K562 (cell line): ENCODE data around the gene TMC8. TPM values are rescaled to one million over a fixed set of nuclear protein-coding genes. Genes with fewer than 3 reads are reported as not detected.

ENCODE experiments used
- ATAC-seq: fragments of 200-7000 bp; cut with Tn5 transposase; 3 replicates; pipeline ENCODE4 v1.9.1; 2020; ENCODE audit warnings: moderate library complexity
- BruUV-seq: library from RNA; stranded (reverse); fragments of 400-500 nt; replicated peaks from 2 replicates; lab custom pipeline; 2021; lab: Mats Ljungman, UMichigan
- CTCF ChIA-PET: fragments of 300-600 bp; formaldehyde crosslinking; extraction: SDS; loops from one replicate; lab custom pipeline; 2021; ENCODE audit warnings: low intra/inter-chr PET ratio; lab: Yijun Ruan, JAX
- POLR2A ChIA-PET: fragments of 300-600, 350-650 bp; sonication (Branson Sonifier 250); formaldehyde crosslinking; extraction: SDS; loops from one replicate; lab custom pipeline; 2021; ENCODE audit warnings: antibody characterized with exemption, inconsistent platforms; lab: Yijun Ruan, JAX
- DNase-seq, 4 experiments: peaks; one replicate each; pipeline versions ENCODE4 v3.0.0 to v3.0.0-alpha.2; 2011 to 2018; ENCODE audit warnings: low spot score in 3 of 4, mixed read lengths in 3 of 4; ENCODE audit errors: extremely low read depth in 1 of 4
- FAIRE-seq: peaks from 2 replicates; lab custom pipeline; 2011; peaks lifted over from hg19 to GRCh38; lab: Jason Lieb, UNC
- H2AFZ ChIP-seq: 2 replicates; pipeline ENCODE4 v1.6.0; 2011; ENCODE audit warnings: low read depth, low read length, control low read depth, inconsistent platforms
- H3K27ac ChIP-seq: fragments of 200-600 bp; 3 replicates; pipeline ENCODE4 v1.8.0; 2011; ENCODE audit warnings: low read depth, mild to moderate bottlenecking, control low read depth, inconsistent platforms, low read length, moderate library complexity, mixed read lengths; ENCODE audit errors: extremely low read depth
- H3K27me3 ChIP-seq, 2 experiments: fragments of 300-600 bp in 1 of 2; 2 replicates in 1 of 2; 3 replicates in 1 of 2; pipeline versions ENCODE4 v1.6.0 to v1.8.0; 2011; ENCODE audit warnings: inconsistent platforms in 2 of 2, low read length in 2 of 2, mild to moderate bottlenecking in 1 of 2, mixed read lengths in 1 of 2, moderate library complexity in 1 of 2; ENCODE audit not compliant: control insufficient read depth in 2 of 2, insufficient read depth in 2 of 2
- H3K36me3 ChIP-seq: fragments of 300-600 bp; 3 replicates; pipeline ENCODE4 v1.8.0; 2011; ENCODE audit warnings: mild to moderate bottlenecking, low read length, inconsistent platforms; ENCODE audit not compliant: control insufficient read depth, insufficient read depth
- H3K4me1 ChIP-seq, 2 experiments: fragments of 200-600 bp in 1 of 2; replicated peaks in 1 of 2; 2 replicates in 1 of 2; 3 replicates in 1 of 2; pipeline versions ENCODE4 v1.5.1 to v1.8.0; 2011; ENCODE audit warnings: inconsistent platforms in 2 of 2, low read length in 2 of 2, mild to moderate bottlenecking in 1 of 2, mixed read lengths in 1 of 2, moderate library complexity in 1 of 2; ENCODE audit not compliant: control insufficient read depth in 2 of 2, insufficient read depth in 2 of 2
- H3K4me2 ChIP-seq: 2 replicates; pipeline ENCODE4 v1.6.1; 2011; ENCODE audit warnings: low read length, control low read depth, inconsistent platforms, mixed read lengths; ENCODE audit not compliant: insufficient read depth
- H3K4me3 ChIP-seq: fragments of 200-600 bp; sonication (generic), shearing (Covaris generic); 2 replicates; pipeline ENCODE4 v1.5.1; 2016; ENCODE audit warnings: control low read depth, inconsistent platforms
- H3K79me2 ChIP-seq: fragments of 200-600 bp; 3 replicates; pipeline ENCODE4 v1.8.0; 2011; ENCODE audit warnings: low read length, inconsistent platforms; ENCODE audit not compliant: control insufficient read depth, insufficient read depth
- H3K9ac ChIP-seq, 2 experiments: 2 replicates each; pipeline versions ENCODE4 v1.6.0 to v1.6.1; 2011; ENCODE audit warnings: low read depth in 2 of 2, low read length in 2 of 2, control low read depth in 1 of 2, inconsistent platforms in 1 of 2, mild to moderate bottlenecking in 1 of 2, mixed read lengths in 1 of 2; ENCODE audit not compliant: insufficient read depth in 1 of 2
- H3K9me1 ChIP-seq: one replicate; pipeline ENCODE4 v1.6.0; 2011; ENCODE audit warnings: inconsistent platforms, mild to moderate bottlenecking, low read length, moderate library complexity; ENCODE audit not compliant: control insufficient read depth, insufficient read depth
- H3K9me3 ChIP-seq: replicated peaks from 2 replicates; pipeline ENCODE4 v1.5.1; 2011; ENCODE audit warnings: low read depth, low read length, inconsistent platforms; ENCODE audit not compliant: control insufficient read depth, insufficient read depth
- H4K20me1 ChIP-seq: replicated peaks from 2 replicates; pipeline ENCODE4 v1.6.1; 2011; ENCODE audit warnings: low read length, inconsistent platforms, mixed read lengths; ENCODE audit not compliant: control insufficient read depth, insufficient read depth
- GTF2E2 ChIP-seq: fragments of 200-800 bp; sonication (Bioruptor generic); IDR thresholded peaks from 2 replicates; pipeline ENCODE4 v1.6.1; 2016; ENCODE audit warnings: missing genetic modification characterization, missing compliant biosample characterization
- HNRNPK ChIP-seq: fragments of 200-400 bp; formaldehyde crosslinking; IDR thresholded peaks from one replicate; pipeline ENCODE4 v1.6.1; 2018; ENCODE audit warnings: mild to moderate bottlenecking, low read depth, low read length; ENCODE audit not compliant: poor library complexity, severe bottlenecking
- KHSRP ChIP-seq: fragments of 450-650 bp; IDR thresholded peaks from 2 replicates; pipeline ENCODE4 v1.6.1; 2017
- MCM2 ChIP-seq: fragments of 450-650 bp; IDR thresholded peaks from 2 replicates; pipeline ENCODE4 v1.6.1; 2017; ENCODE audit warnings: low read depth, mild to moderate bottlenecking
- PML ChIP-seq: IDR thresholded peaks from 2 replicates; pipeline ENCODE4 v1.6.1; 2012; ENCODE audit warnings: low read length, inconsistent platforms
- POLR2AphosphoS5 ChIP-seq: IDR thresholded peaks from 2 replicates; pipeline ENCODE4 v1.6.1; 2011; ENCODE audit warnings: mild to moderate bottlenecking, low read depth, low read length, moderate library complexity; ENCODE audit not compliant: control insufficient read depth, insufficient read depth
- POLR2G ChIP-seq: fragments of 200-400 bp; formaldehyde crosslinking; IDR thresholded peaks from 2 replicates; pipeline ENCODE4 v1.6.1; 2017; ENCODE audit warnings: low read depth, mild to moderate bottlenecking, antibody characterized with exemption, low read length, moderate library complexity
- RB1 ChIP-seq: fragments of 450-650 bp; IDR thresholded peaks from 2 replicates; pipeline ENCODE4 v1.6.1; 2017; ENCODE audit warnings: low read depth, mild to moderate bottlenecking
- RBFOX2 ChIP-seq: fragments of 200-400 bp; formaldehyde crosslinking; IDR thresholded peaks from 2 replicates; pipeline ENCODE4 v1.6.1; 2017; ENCODE audit warnings: low read depth, mild to moderate bottlenecking, low read length, moderate library complexity
- SMAD1 ChIP-seq: fragments of 150-350 bp; IDR thresholded peaks from 2 replicates; pipeline ENCODE4 v1.6.1; 2014; ENCODE audit warnings: low read length, low read depth; ENCODE audit not compliant: partially characterized antibody
- SP2 ChIP-seq: IDR thresholded peaks from 2 replicates; pipeline ENCODE4 v1.6.1; 2011; ENCODE audit warnings: mild to moderate bottlenecking, low read depth, low read length, moderate library complexity; ENCODE audit not compliant: poor library complexity, severe bottlenecking; ENCODE audit errors: extremely low read depth
- SRSF3 ChIP-seq: fragments of 200-400 bp; formaldehyde crosslinking; IDR thresholded peaks from 2 replicates; pipeline ENCODE4 v1.6.1; 2016; ENCODE audit warnings: mild to moderate bottlenecking, low read length, moderate library complexity; ENCODE audit not compliant: insufficient read depth
- TRIM28 ChIP-seq: fragments of 450-650 bp; IDR thresholded peaks from 2 replicates; pipeline ENCODE4 v1.6.1; 2017
- TSC22D4 ChIP-seq: fragments of 450-650 bp; IDR thresholded peaks from 2 replicates; pipeline ENCODE4 v1.6.1; 2016; ENCODE audit warnings: missing genetic modification characterization, missing biosample characterization, control low read depth
- WGBS: fragments of 100-300 bp; shearing (Covaris generic); methylation state at CpG from one replicate; pipeline ENCODE4 v1.1.6; 2016; ENCODE audit warnings: low coverage, mixed read lengths; ENCODE audit not compliant: insufficient coverage; ENCODE audit errors: missing lambda C conversion rate; 5-methylcytosine and 5-hydroxymethylcytosine counted together
- in situ Hi-C: fragments of 300-500 bp; cut with MboI; formaldehyde crosslinking; loops from 4 replicates; pipeline ENCODE4 v1.15.0; 2018; ENCODE audit warnings: inconsistent platforms, mixed read lengths
- intact Hi-C: fragments of 100-400 bp; cut with micrococcal nuclease; formaldehyde crosslinking; loops from 2 replicates; pipeline ENCODE4 v1.14.2; 2022
- polyA plus RNA-seq, 8 experiments: library from polyadenylated mRNA; depleted of rRNA in 4 of 8; stranded (reverse) in 5 of 8; unstranded in 3 of 8; fragments of >200 nt; fragmentation: Nextera tagmentation in 2 of 8; fragmentation: Illumina TruSeq in 1 of 8; extraction: Ambion mirVana in 2 of 8; extraction: Trizol in 1 of 8; gene quantifications; 2 replicates each; pipeline versions ENCODE4 v1.2.1 to v1.2.3, GENCODE V29; 2011 to 2014; ENCODE audit warnings: inconsistent platforms in 1 of 8, missing spikeins in 1 of 8
- total RNA-seq, 7 experiments: library from RNA; depleted of rRNA in 6 of 7; stranded (reverse); fragments of >200 nt in 6 of 7; fragmentation: Illumina TruSeq in 2 of 7; extraction: Trizol in 2 of 7; gene quantifications; 2 replicates each; pipeline versions ENCODE4 v1.2.1 to v1.2.3, GENCODE V29; 2011 to 2021; ENCODE audit warnings: low replicate concordance in 1 of 7
- TF ChIP-seq, protein P1 (sequence below): fragments of 450-650 bp; IDR thresholded peaks from 2 replicates; pipeline ENCODE4 v1.6.1; 2014; ENCODE audit warnings: low read depth, mild to moderate bottlenecking, moderate library complexity, borderline replicate concordance
- TF ChIP-seq, protein P2 (sequence below): fragments of 450-650 bp; IDR thresholded peaks from 2 replicates; pipeline ENCODE4 v1.7.0; 2016; ENCODE audit warnings: borderline replicate concordance
- TF ChIP-seq, protein P3 (sequence below): fragments of 450-650 bp; conservative IDR thresholded peaks from 2 replicates; pipeline ENCODE4 v1.6.1; 2016; ENCODE audit warnings: missing genetic modification characterization, low read depth, mild to moderate bottlenecking, missing compliant biosample characterization, moderate library complexity

Gene TMC8
- total and polyA plus RNA-seq, 9 of the 15 experiments (the other 6 are each of a cell fraction or from before 2014, with no cell fraction given), result 0.13 to 10.9 (median 2.8) TPM

DNA sequence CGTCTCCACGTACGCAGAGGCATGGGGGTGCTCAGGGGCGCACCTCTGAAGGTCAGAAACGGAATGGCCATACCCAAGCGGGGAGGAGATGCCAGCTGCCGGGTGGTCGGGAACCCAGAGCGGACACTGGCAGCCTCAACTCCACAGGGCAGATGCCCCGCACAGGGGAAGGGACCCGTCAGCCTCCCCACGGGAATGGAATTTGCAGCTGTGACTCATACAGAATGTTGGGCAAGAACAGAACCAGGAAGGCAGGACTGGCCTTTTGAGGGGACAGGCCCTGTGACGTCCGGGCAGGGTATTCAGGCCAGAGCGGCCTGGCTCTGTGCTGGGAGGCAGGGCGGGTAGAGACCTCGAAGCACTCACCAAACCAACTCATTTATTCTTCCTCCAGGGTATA lies 48.8 kb downstream of the TMC8 start:
- no TSS peak for BruUV-seq
- Histone ChIP-seq H4K20me1 (no peaks in the 10 kb centered on the region; the same call in 1 of the 2 replicates), H2AFZ (no peak overlapping the region), H3K9me3 (no peaks in the 10 kb centered on the region), H3K27me3 (no peaks in the 10 kb centered on the region), H3K9me1 (no peaks in the 10 kb centered on the region), H3K36me3 (peaks cover 95% of the 10 kb centered on the region; the same call in 2 of the 3 replicates), H3K9ac (peak overlapping the region in 1 of 2 experiments; percentile 36; a peak in 1 of 4 replicates), H3K4me3 (no peak overlapping the region), H3K27ac (no peak overlapping the region), H3K4me1 (peaks cover 7 to 40% of the 10 kb centered on the region in 2 experiments), H3K79me2 (peaks cover 20% of the 10 kb centered on the region), H3K4me2 (no peak overlapping the region)
- ChIA-PET POLR2A (interaction anchor here (0.8 to 1.1 kb wide), 3 partner anchors 10 to 68 kb away, joined by 3 to 4 read pairs (median 3); no protein-coding TSS in a partner anchor), CTCF (no interaction called here)
- TF ChIP-seq KHSRP (no peak), MCM2 (no peak), GTF2E2 (tag) (no peak), POLR2G (peak; percentile 48; the same call in 1 of the 2 replicates), SP2 (no peak), POLR2AphosphoS5 (no peak), TRIM28 (no peak), TSC22D4 (no peak), SRSF3 (no peak), HNRNPK (no peak), RB1 (no peak), PML (no peak), SMAD1 (no peak), RBFOX2 (peak; percentile 64)
- TF ChIP-seq, protein P1, sequence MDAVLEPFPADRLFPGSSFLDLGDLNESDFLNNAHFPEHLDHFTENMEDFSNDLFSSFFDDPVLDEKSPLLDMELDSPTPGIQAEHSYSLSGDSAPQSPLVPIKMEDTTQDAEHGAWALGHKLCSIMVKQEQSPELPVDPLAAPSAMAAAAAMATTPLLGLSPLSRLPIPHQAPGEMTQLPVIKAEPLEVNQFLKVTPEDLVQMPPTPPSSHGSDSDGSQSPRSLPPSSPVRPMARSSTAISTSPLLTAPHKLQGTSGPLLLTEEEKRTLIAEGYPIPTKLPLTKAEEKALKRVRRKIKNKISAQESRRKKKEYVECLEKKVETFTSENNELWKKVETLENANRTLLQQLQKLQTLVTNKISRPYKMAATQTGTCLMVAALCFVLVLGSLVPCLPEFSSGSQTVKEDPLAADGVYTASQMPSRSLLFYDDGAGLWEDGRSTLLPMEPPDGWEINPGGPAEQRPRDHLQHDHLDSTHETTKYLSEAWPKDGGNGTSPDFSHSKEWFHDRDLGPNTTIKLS, result no peak
- TF ChIP-seq, protein P2, sequence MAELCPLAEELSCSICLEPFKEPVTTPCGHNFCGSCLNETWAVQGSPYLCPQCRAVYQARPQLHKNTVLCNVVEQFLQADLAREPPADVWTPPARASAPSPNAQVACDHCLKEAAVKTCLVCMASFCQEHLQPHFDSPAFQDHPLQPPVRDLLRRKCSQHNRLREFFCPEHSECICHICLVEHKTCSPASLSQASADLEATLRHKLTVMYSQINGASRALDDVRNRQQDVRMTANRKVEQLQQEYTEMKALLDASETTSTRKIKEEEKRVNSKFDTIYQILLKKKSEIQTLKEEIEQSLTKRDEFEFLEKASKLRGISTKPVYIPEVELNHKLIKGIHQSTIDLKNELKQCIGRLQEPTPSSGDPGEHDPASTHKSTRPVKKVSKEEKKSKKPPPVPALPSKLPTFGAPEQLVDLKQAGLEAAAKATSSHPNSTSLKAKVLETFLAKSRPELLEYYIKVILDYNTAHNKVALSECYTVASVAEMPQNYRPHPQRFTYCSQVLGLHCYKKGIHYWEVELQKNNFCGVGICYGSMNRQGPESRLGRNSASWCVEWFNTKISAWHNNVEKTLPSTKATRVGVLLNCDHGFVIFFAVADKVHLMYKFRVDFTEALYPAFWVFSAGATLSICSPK, result no peak
- TF ChIP-seq, protein P3, sequence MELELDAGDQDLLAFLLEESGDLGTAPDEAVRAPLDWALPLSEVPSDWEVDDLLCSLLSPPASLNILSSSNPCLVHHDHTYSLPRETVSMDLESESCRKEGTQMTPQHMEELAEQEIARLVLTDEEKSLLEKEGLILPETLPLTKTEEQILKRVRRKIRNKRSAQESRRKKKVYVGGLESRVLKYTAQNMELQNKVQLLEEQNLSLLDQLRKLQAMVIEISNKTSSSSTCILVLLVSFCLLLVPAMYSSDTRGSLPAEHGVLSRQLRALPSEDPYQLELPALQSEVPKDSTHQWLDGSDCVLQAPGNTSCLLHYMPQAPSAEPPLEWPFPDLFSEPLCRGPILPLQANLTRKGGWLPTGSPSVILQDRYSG, result no peak
- DNase-seq (no peak), ATAC-seq (no peak), FAIRE-seq (no peak)
- in situ Hi-C loops, result no loop called here
- WGBS, result 95% methylated on average over 15 of the region's 17 CpGs
- intact Hi-C loops, result loop anchor here (5.0 kb wide), 1 partner anchor 37 kb away; no protein-coding TSS in a partner anchor
